Ovary (tissue), 3 donors: Measurements from ENCODE around the gene GNAS-AS1.

Source experiments
- CTCF ChIP-seq, 3 donors: fragments of 450-650 bp in 2 of 3; fragments of 200-600 bp in 1 of 3; IDR thresholded peaks; one replicate each; pipeline versions ENCODE4 v1.5.1 to v1.8.0; 2016 to 2022; ENCODE audit warnings: antibody characterized with exemption in 3 of 3, mild to moderate bottlenecking in 1 of 3
- POLR2A ChIP-seq: fragments of 450-650 bp; IDR thresholded peaks from one replicate; pipeline ENCODE4 v1.6.1; 2017; ENCODE audit warnings: antibody characterized with exemption, mild to moderate bottlenecking, moderate library complexity
- donor health status: DM: no; HTN: no; CAD: no.

DNA sequence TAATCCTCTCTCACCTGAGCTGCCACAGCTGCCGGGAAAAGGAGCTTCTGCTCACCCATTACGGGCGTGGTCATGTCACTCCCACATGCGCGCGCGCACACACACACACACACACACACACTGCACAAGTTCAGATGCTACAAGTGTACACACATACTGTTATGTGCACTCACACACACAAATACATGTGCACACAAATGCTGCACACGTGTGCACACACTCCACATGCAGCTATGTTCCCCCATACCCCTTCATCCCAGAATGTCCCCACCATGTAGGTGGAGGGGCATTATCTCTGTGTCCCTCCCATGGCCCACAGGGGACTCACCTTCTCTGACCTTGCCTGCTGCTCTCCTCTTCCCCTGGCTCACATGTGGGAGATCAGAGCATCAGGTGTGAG, 37.3 kb downstream of the GNAS-AS1 start:
- TF ChIP-seq CTCF (IDR thresholded peaks at IDR 0.05): no peak
- no peak for TF ChIP-seq POLR2A
